HUES6 (cell line): ENCODE data around the gene RUSC1.
"Not testable (repeated sequence)": the region's sequence is repeated elsewhere in the genome, so short reads cannot be mapped to it uniquely, and the experiment has no call there.

Experiments
- H3K27ac ChIP-seq: 2 replicates; pipeline ENCODE4 v1.7.0; 2013; ENCODE audit warnings: low read depth, mild to moderate bottlenecking, low read length, inconsistent platforms
- H3K27me3 ChIP-seq: 2 replicates; pipeline ENCODE4 v1.6.1; 2013; ENCODE audit warnings: low read length; ENCODE audit not compliant: control insufficient read depth, insufficient read depth
- H3K36me3 ChIP-seq: 2 replicates; pipeline ENCODE4 v1.6.1; 2013; ENCODE audit warnings: low read length; ENCODE audit not compliant: control insufficient read depth, insufficient read depth
- H3K4me1 ChIP-seq: 2 replicates; pipeline ENCODE4 v1.6.1; 2013; ENCODE audit warnings: low read length; ENCODE audit not compliant: control insufficient read depth, insufficient read depth
- H3K4me3 ChIP-seq: 2 replicates; pipeline ENCODE4 v1.5.1; 2013; ENCODE audit warnings: low read depth, low read length
- H3K9ac ChIP-seq: one replicate; pipeline ENCODE4 v1.6.1; 2013; ENCODE audit warnings: mild to moderate bottlenecking, low read length
- H3K9me3 ChIP-seq: 2 replicates; pipeline ENCODE4 v1.6.1; 2013; ENCODE audit warnings: low read depth, low read length; ENCODE audit not compliant: control insufficient read depth, insufficient read depth

Gene RUSC1

GRCh38 chr1:155325603-155325893, 4.9 kb downstream of the RUSC1 start:
- peak overlapping the region; percentile 15 for H3K9ac ChIP-seq
- peaks cover 42% of the 10 kb centered on the region for H3K36me3 ChIP-seq
- no peak overlapping the region for H3K27ac ChIP-seq
- peak overlapping the region; percentile 87 for H3K4me3 ChIP-seq
- no peaks in the 10 kb centered on the region for H3K9me3 ChIP-seq
- peaks cover 9% of the 10 kb centered on the region; the same call in 1 of the 2 replicates for H3K27me3 ChIP-seq
- H3K4me1 ChIP-seq = peaks cover 19% of the 10 kb centered on the region

GRCh38 chr1:155326020-155326526, 5.4 kb downstream of the RUSC1 start:
- Histone ChIP-seq H3K9me3 (no peaks in the 10 kb centered on the region), H3K9ac (no peak overlapping the region), H3K36me3 (peaks cover 47% of the 10 kb centered on the region), H3K4me3 (no peak overlapping the region), H3K4me1 (peaks cover 19% of the 10 kb centered on the region), H3K27ac (no peak overlapping the region), H3K27me3 (peaks cover 9% of the 10 kb centered on the region; the same call in 1 of the 2 replicates)

- Histone ChIP-seq H3K27ac (no peak overlapping the region), H3K4me3 (no peak overlapping the region), H3K9me3 (no peaks in the 10 kb centered on the region), H3K4me1 (peaks cover 16% of the 10 kb centered on the region), H3K9ac (no peak overlapping the region), H3K36me3 (peaks cover 51% of the 10 kb centered on the region), H3K27me3 (peaks cover 7% of the 10 kb centered on the region; the same call in 1 of the 2 replicates)
These were observed 5.9 kb downstream of the RUSC1 start for GRCh38 chr1:155326631-155327037.

GRCh38 chr1:155327981-155328380, 7.3 kb downstream of the RUSC1 start:
- Histone ChIP-seq H3K4me1 (peaks cover 6% of the 10 kb centered on the region; the same call in 1 of the 2 replicates), H3K36me3 (peaks cover 51% of the 10 kb centered on the region), H3K27ac (no peak overlapping the region), H3K27me3 (no peaks in the 10 kb centered on the region), H3K9ac (no peak overlapping the region), H3K4me3 (no peak overlapping the region), H3K9me3 (no peaks in the 10 kb centered on the region)

- not testable (repeated sequence) for H3K4me3 ChIP-seq, H3K9me3 ChIP-seq, H3K27me3 ChIP-seq, H3K9ac ChIP-seq, H3K4me1 ChIP-seq, H3K27ac ChIP-seq
- peaks cover 56% of the 10 kb centered on the region for H3K36me3 ChIP-seq
These were observed 8.2 kb downstream of the RUSC1 start for GRCh38 chr1:155328856-155329255.

GRCh38 chr1:155329980-155330598, 9.4 kb downstream of the RUSC1 start:
- Histone ChIP-seq H3K9me3 (no peaks in the 10 kb centered on the region), H3K27ac (no peak overlapping the region), H3K9ac (no peak overlapping the region), H3K36me3 (peaks cover 63% of the 10 kb centered on the region), H3K4me3 (no peak overlapping the region), H3K4me1 (peaks cover 6% of the 10 kb centered on the region; the same call in 1 of the 2 replicates), H3K27me3 (no peaks in the 10 kb centered on the region)

- H3K9me3 ChIP-seq = no peaks in the 10 kb centered on the region
- no peaks in the 10 kb centered on the region for H3K4me1 ChIP-seq
- no peak overlapping the region for H3K4me3 ChIP-seq
- no peaks in the 10 kb centered on the region for H3K27me3 ChIP-seq
- H3K9ac ChIP-seq = no peak overlapping the region
- peaks cover 64% of the 10 kb centered on the region for H3K36me3 ChIP-seq
- H3K27ac ChIP-seq = no peak overlapping the region
These were observed 14.3 kb downstream of the RUSC1 start for GRCh38 chr1:155334962-155335361.

GRCh38 chr1:155339515-155340097, 18.9 kb downstream of the RUSC1 start:
- no peaks in the 10 kb centered on the region for H3K27me3 ChIP-seq
- H3K9me3 ChIP-seq = no peaks in the 10 kb centered on the region
- no peak overlapping the region for H3K27ac ChIP-seq
- H3K4me1 ChIP-seq = no peaks in the 10 kb centered on the region
- no peak overlapping the region for H3K4me3 ChIP-seq
- H3K9ac ChIP-seq = no peak overlapping the region
- peaks cover 78% of the 10 kb centered on the region for H3K36me3 ChIP-seq

GRCh38 chr1:155342842-155343241, 22.1 kb downstream of the RUSC1 start:
- H3K9me3 ChIP-seq = no peaks in the 10 kb centered on the region
- H3K27ac ChIP-seq = no peak overlapping the region
- H3K27me3 ChIP-seq = no peaks in the 10 kb centered on the region
- H3K9ac ChIP-seq = no peak overlapping the region
- no peak overlapping the region for H3K4me3 ChIP-seq
- no peaks in the 10 kb centered on the region for H3K4me1 ChIP-seq
- H3K36me3 ChIP-seq = peaks cover 78% of the 10 kb centered on the region

- Histone ChIP-seq H3K27ac (no peak overlapping the region), H3K4me1 (no peaks in the 10 kb centered on the region), H3K9ac (no peak overlapping the region), H3K9me3 (no peaks in the 10 kb centered on the region), H3K27me3 (no peaks in the 10 kb centered on the region), H3K4me3 (no peak overlapping the region), H3K36me3 (peaks cover 62% of the 10 kb centered on the region)
These were observed 31.9 kb downstream of the RUSC1 start for GRCh38 chr1:155352631-155353030.

- no peaks in the 10 kb centered on the region for H3K27me3 ChIP-seq
- peaks cover 32% of the 10 kb centered on the region for H3K36me3 ChIP-seq
- H3K9me3 ChIP-seq = no peaks in the 10 kb centered on the region
- no peaks in the 10 kb centered on the region for H3K4me1 ChIP-seq
- H3K27ac ChIP-seq = no peak overlapping the region
- no peak overlapping the region for H3K9ac ChIP-seq
- H3K4me3 ChIP-seq = no peak overlapping the region
These were observed 39.4 kb downstream of the RUSC1 start for GRCh38 chr1:155360051-155360450.
